Urinary bladder (tissue), 4 donors: ENCODE measurements around the gene CNTN5. TPM values are rescaled to one million over a fixed set of nuclear protein-coding genes. Genes with fewer than 3 reads are reported as not detected.

Source experiments
- DNase-seq: peaks from one replicate; pipeline ENCODE4 v3.0.0-alpha.2; 2015; ENCODE audit errors: extremely low spot score
- H3K27ac ChIP-seq: one replicate; pipeline ENCODE4 v1.5.1; 2013; ENCODE audit warnings: low read depth, mild to moderate bottlenecking, moderate library complexity
- H3K36me3 ChIP-seq: one replicate; pipeline ENCODE4 v1.6.1; 2013; ENCODE audit warnings: mild to moderate bottlenecking, moderate library complexity; ENCODE audit not compliant: insufficient read depth
- H3K4me1 ChIP-seq: one replicate; pipeline ENCODE4 v1.6.1; 2013; ENCODE audit warnings: mild to moderate bottlenecking, moderate library complexity; ENCODE audit not compliant: insufficient read depth
- H3K4me3 ChIP-seq: one replicate; pipeline ENCODE4 v1.5.1; 2013; ENCODE audit warnings: low read depth, low read length
- WGBS: extraction: QIAGEN DNeasy Blood & Tissue Kit; methylation state at CpG from one replicate; pipeline ENCODE4 v1.1.7; 2013; 5-methylcytosine and 5-hydroxymethylcytosine counted together
- polyA plus RNA-seq: library from polyadenylated mRNA; stranded (reverse); fragments of 200-250 nt; gene quantifications from one replicate; pipeline ENCODE4 v1.2.3, GENCODE V29; 2013
- total RNA-seq: library from RNA; depleted of rRNA; stranded (reverse); fragments of >200 nt; gene quantifications from one replicate; pipeline ENCODE4 v1.2.3, GENCODE V29; 2014
- donor health status: healthy with polysubstance abuse.
- donor health status: healthy.

The CNTN5 gene
- total and polyA plus RNA-seq, 2 donors: 2.6 TPM; not detected in 1

GRCh38 chr11:100176456-100176855 is 1155.7 kb downstream of the CNTN5 start:
- Histone ChIP-seq H3K27ac (no peak overlapping the region), H3K36me3 (no peaks in the 10 kb centered on the region), H3K4me1 (no peaks in the 10 kb centered on the region), H3K4me3 (no peak overlapping the region)
- no peak for DNase-seq

GRCh38 chr11:100177651-100178050 is 1156.9 kb downstream of the CNTN5 start:
- no peak for DNase-seq
- Histone ChIP-seq H3K4me1 (no peaks in the 10 kb centered on the region), H3K27ac (no peak overlapping the region), H3K36me3 (no peaks in the 10 kb centered on the region), H3K4me3 (no peak overlapping the region)
- WGBS: 90% methylated on average over 5 of the region's 5 CpGs

- no peak for DNase-seq
- Histone ChIP-seq H3K36me3 (no peaks in the 10 kb centered on the region), H3K27ac (no peak overlapping the region), H3K4me3 (no peak overlapping the region), H3K4me1 (no peaks in the 10 kb centered on the region)
These were observed 1161.6 kb downstream of the CNTN5 start for GRCh38 chr11:100182350-100182749.

- Histone ChIP-seq H3K27ac (no peak overlapping the region), H3K4me1 (no peaks in the 10 kb centered on the region), H3K4me3 (no peak overlapping the region), H3K36me3 (no peaks in the 10 kb centered on the region)
- no peak for DNase-seq
- WGBS: 60% methylated on average over 2 of the region's 2 CpGs
These were observed 1162.2 kb downstream of the CNTN5 start for GRCh38 chr11:100182927-100183326.

- H3K4me3 ChIP-seq: no peak overlapping the region
- H3K36me3 ChIP-seq: no peaks in the 10 kb centered on the region
- no peak for DNase-seq
- H3K27ac ChIP-seq: no peak overlapping the region
- H3K4me1 ChIP-seq: no peaks in the 10 kb centered on the region
- whole genome bisulfite sequencing: 89% methylated on average over 5 of the region's 5 CpGs
These were observed 1164.8 kb downstream of the CNTN5 start for GRCh38 chr11:100185588-100185987.

- Histone ChIP-seq H3K36me3 (no peaks in the 10 kb centered on the region), H3K4me3 (no peak overlapping the region), H3K27ac (no peak overlapping the region), H3K4me1 (no peaks in the 10 kb centered on the region)
- 92% methylated on average over 6 of the region's 6 CpGs for whole genome bisulfite sequencing
- DNase-seq: no peak
These were observed 1167.5 kb downstream of the CNTN5 start for GRCh38 chr11:100188137-100188783.

- DNase-seq: no peak
- Histone ChIP-seq H3K4me3 (no peak overlapping the region), H3K4me1 (no peaks in the 10 kb centered on the region), H3K36me3 (no peaks in the 10 kb centered on the region), H3K27ac (no peak overlapping the region)
- 58% methylated on average over 3 of the region's 3 CpGs for WGBS
These were observed 1169.6 kb downstream of the CNTN5 start for GRCh38 chr11:100190395-100190794.

- H3K4me3 ChIP-seq: no peak overlapping the region
- no peak overlapping the region for H3K27ac ChIP-seq
- 3% methylated on average over 1 of the region's 1 CpG for WGBS
- H3K36me3 ChIP-seq: no peaks in the 10 kb centered on the region
- no peaks in the 10 kb centered on the region for H3K4me1 ChIP-seq
- no peak for DNase-seq
These were observed 1171.4 kb downstream of the CNTN5 start for GRCh38 chr11:100192181-100192580.

GRCh38 chr11:100203789-100204188 is 1183.0 kb downstream of the CNTN5 start:
- WGBS: 72% methylated on average over 2 of the region's 2 CpGs
- H3K27ac ChIP-seq: no peak overlapping the region

GRCh38 chr11:100205926-100206325 is 1185.2 kb downstream of the CNTN5 start:
- WGBS: 84% methylated on average over 2 of the region's 2 CpGs
- no peak for DNase-seq
- no peaks in the 10 kb centered on the region for H3K36me3 ChIP-seq
- H3K27ac ChIP-seq: no peak overlapping the region
- H3K4me1 ChIP-seq: no peaks in the 10 kb centered on the region
- no peak overlapping the region for H3K4me3 ChIP-seq

More at GRCh38 chr11:100203789-100204188, 1183.0 kb downstream of the CNTN5 start:
- H3K4me3 ChIP-seq: no peak overlapping the region
- DNase-seq: no peak
- H3K4me1 ChIP-seq: no peaks in the 10 kb centered on the region
- H3K36me3 ChIP-seq: no peaks in the 10 kb centered on the region

- Histone ChIP-seq H3K4me3 (no peak overlapping the region), H3K4me1 (no peaks in the 10 kb centered on the region), H3K36me3 (no peaks in the 10 kb centered on the region), H3K27ac (no peak overlapping the region)
- DNase-seq: no peak
- 96% methylated on average over 2 of the region's 2 CpGs for WGBS
These were observed 1187.5 kb downstream of the CNTN5 start for GRCh38 chr11:100208207-100208606.

- Histone ChIP-seq H3K36me3 (no peaks in the 10 kb centered on the region), H3K4me3 (no peak overlapping the region), H3K4me1 (no peaks in the 10 kb centered on the region), H3K27ac (no peak overlapping the region)
- DNase-seq: no peak
- 86% methylated on average over 1 of the region's 1 CpG for WGBS
These were observed 1194.0 kb downstream of the CNTN5 start for GRCh38 chr11:100214791-100215190.

- Histone ChIP-seq H3K27ac (no peak overlapping the region), H3K36me3 (no peaks in the 10 kb centered on the region), H3K4me1 (no peaks in the 10 kb centered on the region), H3K4me3 (no peak overlapping the region)
- WGBS: 62% methylated on average over 3 of the region's 3 CpGs
- DNase-seq: no peak
These were observed 1200.1 kb downstream of the CNTN5 start for GRCh38 chr11:100220801-100221200.

- H3K4me3 ChIP-seq: no peak overlapping the region
- WGBS: 68% methylated on average over 2 of the region's 2 CpGs
- H3K4me1 ChIP-seq: no peaks in the 10 kb centered on the region
- DNase-seq: no peak
- H3K36me3 ChIP-seq: no peaks in the 10 kb centered on the region
- H3K27ac ChIP-seq: no peak overlapping the region
These were observed 1201.0 kb downstream of the CNTN5 start for GRCh38 chr11:100221791-100222190.

- H3K27ac ChIP-seq: no peak overlapping the region
- no peak overlapping the region for H3K4me3 ChIP-seq
- no peak for DNase-seq
- H3K4me1 ChIP-seq: no peaks in the 10 kb centered on the region
- no peaks in the 10 kb centered on the region for H3K36me3 ChIP-seq
- 97% methylated on average over 1 of the region's 1 CpG for WGBS
These were observed 1203.8 kb downstream of the CNTN5 start for GRCh38 chr11:100224541-100225034.
